GM21360 (cell line): ENCODE measurements around the gene KSR2.
"Not testable (repeated sequence)": the region's sequence is repeated elsewhere in the genome, so short reads cannot be mapped to it uniquely, and the experiment has no call there.

Experiments
- ATAC-seq: cut with Tn5 transposase; IDR thresholded peaks from one replicate; pipeline ENCODE4 v1.9.1; 2021; ENCODE audit warnings: mild to moderate bottlenecking, moderate library complexity; ENCODE audit not compliant: unreplicated experiment

Gene KSR2

GRCh38 chr12:117892441-117892840 is 76.3 kb downstream of the KSR2 start:
- ATAC-seq, result no peak

GRCh38 chr12:117891265-117891664 is 77.5 kb downstream of the KSR2 start:
- not testable (repeated sequence) for ATAC-seq

- no peak for ATAC-seq
Measured at GRCh38 chr12:117890644-117891043, 78.1 kb downstream of the KSR2 start.

- ATAC-seq, result no peak
Measured at GRCh38 chr12:117890137-117890536, 78.7 kb downstream of the KSR2 start.

GRCh38 chr12:117889098-117889497 is 79.7 kb downstream of the KSR2 start:
- ATAC-seq, result no peak

- no peak for ATAC-seq
Measured at GRCh38 chr12:117885211-117885610, 83.6 kb downstream of the KSR2 start.

- no peak for ATAC-seq
Measured at GRCh38 chr12:117884161-117884560, 84.6 kb downstream of the KSR2 start.

GRCh38 chr12:117882603-117883184 is 86.1 kb downstream of the KSR2 start:
- no peak for ATAC-seq

GRCh38 chr12:117882181-117882580 is 86.6 kb downstream of the KSR2 start:
- no peak for ATAC-seq

- ATAC-seq, result no peak
Measured at GRCh38 chr12:117881517-117881916, 87.3 kb downstream of the KSR2 start.

- ATAC-seq, result no peak
Measured at GRCh38 chr12:117878605-117879004, 90.2 kb downstream of the KSR2 start.

GRCh38 chr12:117876436-117876816 is 92.4 kb downstream of the KSR2 start:
- ATAC-seq, result no peak

- ATAC-seq, result no peak
Measured at GRCh38 chr12:117875744-117876435, 92.9 kb downstream of the KSR2 start.

- ATAC-seq, result no peak
Measured at GRCh38 chr12:117874842-117875434, 93.9 kb downstream of the KSR2 start.

- ATAC-seq, result not testable (repeated sequence)
Measured at GRCh38 chr12:117874198-117874597, 94.6 kb downstream of the KSR2 start.

- no peak for ATAC-seq
Measured at GRCh38 chr12:117872546-117873169, 96.1 kb downstream of the KSR2 start.

GRCh38 chr12:117869551-117869950 is 99.2 kb downstream of the KSR2 start:
- ATAC-seq, result no peak

- no peak for ATAC-seq
Measured at GRCh38 chr12:117867348-117867747, 101.4 kb downstream of the KSR2 start.

GRCh38 chr12:117865505-117865904 is 103.3 kb downstream of the KSR2 start:
- no peak for ATAC-seq

- no peak for ATAC-seq
Measured at GRCh38 chr12:117863002-117863709, 105.6 kb downstream of the KSR2 start.

GRCh38 chr12:117861691-117862090 is 107.1 kb downstream of the KSR2 start:
- ATAC-seq, result no peak
